A549 treated with AZD9567 at 1 μM for 4 hours (cell line): ENCODE measurements around the gene C14orf39. TPM values are rescaled to one million over a fixed set of nuclear protein-coding genes. Genes with fewer than 3 reads are reported as not detected.

Source experiments
- total RNA-seq: library from RNA; stranded (reverse); fragments of 200-300 nt; extraction: Qiagen RNA extraction; gene quantifications from 5 replicates; pipeline ENCODE4 v1.2.3, GENCODE V29; 2022; ENCODE audit not compliant: insufficient read depth

The C14orf39 gene, protein sequence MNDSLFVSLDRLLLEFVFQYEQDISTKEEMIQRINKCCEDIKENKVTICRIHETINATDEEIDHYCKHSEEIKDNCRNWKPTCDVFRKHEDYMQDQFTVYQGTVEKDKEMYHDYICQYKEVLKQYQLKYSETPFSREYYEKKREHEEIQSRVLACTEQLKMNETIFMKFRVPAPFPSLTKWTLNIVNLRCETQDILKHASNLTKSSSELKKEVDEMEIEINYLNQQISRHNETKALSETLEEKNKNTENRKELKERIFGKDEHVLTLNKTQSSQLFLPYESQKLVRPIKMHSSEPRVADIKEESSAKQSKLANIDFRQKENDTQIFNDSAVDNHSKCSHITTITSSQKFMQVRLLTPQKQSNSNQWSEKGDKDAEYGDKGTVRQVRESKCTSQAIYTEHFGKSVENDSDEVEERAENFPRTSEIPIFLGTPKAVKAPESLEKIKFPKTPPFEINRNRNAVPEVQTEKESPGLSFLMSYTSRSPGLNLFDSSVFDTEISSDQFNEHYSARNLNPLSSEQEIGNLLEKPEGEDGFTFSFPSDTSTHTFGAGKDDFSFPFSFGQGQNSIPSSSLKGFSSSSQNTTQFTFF
- 0.25 TPM in 1 of 5 replicates, not detected in the others for total RNA-seq

DNA sequence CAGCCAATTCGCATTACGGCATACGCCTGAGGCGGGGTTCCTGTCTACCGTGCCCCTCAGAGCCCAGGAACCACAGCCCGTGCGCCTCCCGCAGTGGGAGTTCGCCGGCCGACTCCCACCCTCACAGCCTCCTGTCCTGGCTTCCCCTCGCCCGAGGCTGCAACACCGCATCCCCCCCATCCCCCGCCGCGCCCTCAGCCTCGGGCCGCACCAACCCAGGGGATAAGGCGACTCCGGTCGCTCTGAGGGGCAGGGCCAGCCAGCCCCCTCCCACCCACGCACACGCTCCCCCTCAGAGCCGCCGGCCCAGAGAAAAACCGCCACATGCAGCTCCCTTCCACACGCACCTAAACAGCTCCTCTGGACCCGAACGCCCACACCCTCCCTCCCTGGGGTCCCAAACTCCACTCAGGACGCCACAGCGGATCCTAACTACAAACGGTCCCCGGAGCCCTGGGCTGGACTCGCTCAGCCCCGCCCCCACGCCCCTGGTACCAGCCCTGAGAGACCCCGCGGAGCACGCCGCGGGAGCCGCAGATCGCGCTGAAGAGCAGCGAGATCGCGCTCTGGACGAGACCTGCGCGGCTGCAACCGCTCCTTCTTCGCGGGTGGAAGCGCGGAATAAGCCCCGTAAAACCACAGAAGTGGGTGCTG is at the start of gene C14orf39:
TSS of gene C14orf39 (minus strand) at position 466 of the 654 bp plus-strand sequence. CDS start 985 bp downstream, outside the sequence.

DNA sequence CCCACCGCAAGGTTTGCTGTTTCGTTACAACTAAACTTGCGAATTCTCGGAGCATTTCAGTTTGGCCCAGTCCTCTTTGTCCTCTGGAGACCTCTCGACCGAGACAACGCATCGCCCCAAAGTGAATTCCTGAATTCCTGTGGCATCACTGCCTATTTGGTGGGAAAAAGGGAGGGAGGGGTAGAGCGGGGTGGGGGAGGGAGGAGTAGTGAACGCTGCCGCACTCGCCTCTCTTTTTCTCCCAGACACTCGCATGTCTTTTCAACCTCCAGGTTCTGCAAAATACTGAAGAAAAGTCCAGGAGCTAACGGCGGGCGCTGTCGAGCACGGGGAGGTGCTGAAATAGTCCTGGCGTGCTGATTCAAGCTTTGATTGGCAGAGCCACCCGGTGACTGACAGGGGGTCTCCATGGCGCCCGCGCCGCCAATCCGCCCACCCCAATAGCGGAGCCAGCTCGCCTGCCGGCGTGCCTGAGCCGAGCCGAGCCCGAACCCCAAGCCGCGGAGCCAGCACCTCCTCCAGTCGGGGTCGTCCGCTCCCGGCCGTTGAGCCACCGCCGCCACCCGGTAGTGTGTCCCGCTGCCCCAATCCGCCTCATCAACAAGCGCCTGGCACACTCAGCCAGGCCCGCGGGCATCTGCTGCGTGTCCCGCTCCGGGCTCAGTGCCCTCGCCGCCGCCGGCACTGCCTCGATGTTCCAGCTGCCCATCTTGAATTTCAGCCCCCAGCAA is 23.0 kb upstream of the C14orf39 start, which contains the start of gene SIX6:
TSS of gene SIX6 (plus strand) at position 440 of the 731 bp plus-strand sequence. CDS start at position 693, 253 bp downstream.

Other genes starting within 250 kb of the C14orf39 start
- 37.7 to 46.2 TPM (median 39.0 TPM) in 5 replicates for gene PPM1A, start 236.8 kb downstream of the C14orf39 start, total RNA-seq
- not detected in 5 replicates for gene SIX6, start 23.1 kb upstream of the C14orf39 start, total RNA-seq
- 6.5 to 10.0 TPM (median 8.6 TPM) in 5 replicates for gene SIX1, start 163.4 kb upstream of the C14orf39 start, total RNA-seq
- gene SIX4, start 238.3 kb upstream of the C14orf39 start, total RNA-seq, result 2.1 to 4.4 TPM (median 2.9 TPM) in 5 replicates
- gene MNAT1, start 248.7 kb upstream of the C14orf39 start, total RNA-seq, result 40.4 to 55.7 TPM (median 42.9 TPM) in 5 replicates